GM12891 (cell line): ENCODE measurements around the gene TENM4.

Experiments
- PAX5 ChIP-seq: IDR thresholded peaks from 2 replicates; pipeline ENCODE4 v1.6.1; 2011; ENCODE audit warnings: low read length, moderate library complexity, mild to moderate bottlenecking; ENCODE audit not compliant: insufficient read depth, severe bottlenecking
- POLR2A ChIP-seq: IDR thresholded peaks from 2 replicates; pipeline ENCODE4 v1.6.1; 2011; ENCODE audit warnings: low read depth, low read length, control low read depth
- POLR2AphosphoS5 ChIP-seq: IDR thresholded peaks from 2 replicates; pipeline ENCODE4 v1.6.1; 2011; ENCODE audit warnings: low read depth, low read length, control low read depth
- POU2F2 ChIP-seq: IDR thresholded peaks from 2 replicates; pipeline ENCODE4 v1.6.1; 2011; ENCODE audit warnings: low read depth, mild to moderate bottlenecking, control low read depth, low read length, moderate library complexity
- SPI1 ChIP-seq: IDR thresholded peaks from 2 replicates; pipeline ENCODE4 v1.6.1; 2011; ENCODE audit warnings: low read depth, low read length, control low read depth
- TAF1 ChIP-seq: IDR thresholded peaks from 2 replicates; pipeline ENCODE4 v1.6.1; 2011; ENCODE audit warnings: low read depth, low read length, control low read depth

GRCh38 chr11:79043726-79044125 lies 397.1 kb downstream of the TENM4 start:
- TF ChIP-seq POLR2A (no peak), TAF1 (no peak), POLR2AphosphoS5 (no peak), SPI1 (no peak), POU2F2 (no peak), PAX5 (no peak)
